Right kidney (tissue), 1 donor: ENCODE results near the gene DICER1.
A peak's percentile ranks its signal among the peaks of the same experiment; 100 is the strongest.

ENCODE experiments used
- DNase-seq: peaks from one replicate; pipeline ENCODE4 v3.0.0-alpha.2; 2016

DICER1 gene

DNA sequence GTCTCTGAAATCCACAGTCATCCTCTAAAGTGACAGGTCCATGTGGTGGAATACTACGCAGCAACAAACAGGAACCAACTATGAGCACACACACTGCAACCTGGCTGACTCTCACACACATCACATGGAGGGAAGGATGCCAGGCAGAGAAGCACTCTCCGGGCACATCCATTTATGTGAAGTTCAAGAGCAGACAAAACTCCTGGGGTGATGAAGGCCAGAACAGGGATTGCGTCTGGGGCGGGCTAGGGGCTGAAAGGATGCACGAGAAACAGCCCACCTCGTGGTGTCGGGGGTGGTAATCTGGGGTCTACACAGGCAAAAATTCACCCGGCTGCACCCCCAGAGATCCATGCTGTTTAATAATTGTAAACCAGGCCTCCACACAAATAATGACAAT is 100.2 kb downstream of the DICER1 start:
- DNase-seq, result no peak

DNA sequence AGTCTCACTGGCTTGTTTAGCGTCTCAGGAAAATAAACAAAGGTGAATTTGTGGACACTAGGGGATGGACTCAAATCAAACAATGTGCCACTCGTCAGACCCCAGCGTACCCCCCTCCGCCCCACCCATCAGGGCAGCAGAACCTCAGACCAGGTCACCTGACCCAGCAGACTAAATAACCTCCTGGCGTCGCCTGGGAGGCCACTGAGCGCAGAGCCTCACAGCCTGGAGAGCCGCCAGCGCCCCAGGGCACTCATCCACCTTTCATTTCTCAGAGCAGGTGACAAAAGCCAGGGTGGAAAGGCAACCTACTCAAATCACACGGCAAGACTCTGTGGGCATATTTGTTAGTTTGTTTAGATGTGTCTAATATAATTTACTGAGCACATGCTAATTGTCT is 100.9 kb downstream of the DICER1 start:
- no peak for DNase-seq

- no peak for DNase-seq
These were observed 102.0 kb downstream of the DICER1 start for GRCh38 chr14:95055318-95055717.

DNA sequence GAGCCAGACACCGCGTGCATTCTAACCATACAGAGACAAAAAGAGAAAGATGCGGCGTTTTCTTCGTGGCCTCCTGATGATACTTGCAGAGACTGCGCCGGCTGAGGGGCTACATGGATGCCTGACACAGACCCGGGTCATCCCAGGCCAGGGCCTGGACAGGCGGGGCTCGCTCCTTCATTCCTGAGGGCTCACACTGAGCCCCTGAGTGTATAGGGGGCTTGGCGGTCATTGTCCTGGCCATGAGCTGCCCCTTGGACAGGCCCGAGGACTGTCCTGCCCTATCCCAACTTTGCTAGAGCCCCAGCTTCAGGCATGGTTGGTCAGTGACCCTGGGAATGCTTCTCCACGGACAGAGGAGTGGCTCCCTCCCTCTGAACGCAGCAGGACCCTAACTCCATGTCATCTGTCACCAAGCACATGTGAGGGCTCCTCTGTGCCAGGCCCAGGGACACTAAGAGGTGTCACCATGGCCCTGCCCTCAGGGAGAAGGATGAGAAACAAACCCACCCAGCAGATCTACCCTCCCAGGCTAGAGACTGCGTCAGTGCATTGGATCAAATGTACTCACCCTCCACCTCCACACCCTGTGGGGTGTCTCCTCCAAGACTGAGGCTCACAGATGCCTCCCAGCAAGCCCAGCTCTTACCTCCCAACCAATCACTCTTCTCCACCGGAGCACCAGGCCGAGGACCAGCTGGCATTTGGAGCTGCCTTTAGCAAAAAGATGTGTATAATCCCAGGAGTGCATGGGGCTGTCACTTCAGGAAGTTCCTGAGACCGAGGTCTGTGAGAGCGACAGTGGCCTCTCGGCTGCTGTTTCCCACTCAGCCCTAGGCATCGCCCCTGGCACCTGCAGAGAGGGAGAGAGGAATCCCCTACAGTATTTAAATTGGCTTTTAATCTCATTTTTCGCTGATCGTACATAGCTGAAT is 102.7 kb downstream of the DICER1 start:
- DNase-seq, result no peak

DNA sequence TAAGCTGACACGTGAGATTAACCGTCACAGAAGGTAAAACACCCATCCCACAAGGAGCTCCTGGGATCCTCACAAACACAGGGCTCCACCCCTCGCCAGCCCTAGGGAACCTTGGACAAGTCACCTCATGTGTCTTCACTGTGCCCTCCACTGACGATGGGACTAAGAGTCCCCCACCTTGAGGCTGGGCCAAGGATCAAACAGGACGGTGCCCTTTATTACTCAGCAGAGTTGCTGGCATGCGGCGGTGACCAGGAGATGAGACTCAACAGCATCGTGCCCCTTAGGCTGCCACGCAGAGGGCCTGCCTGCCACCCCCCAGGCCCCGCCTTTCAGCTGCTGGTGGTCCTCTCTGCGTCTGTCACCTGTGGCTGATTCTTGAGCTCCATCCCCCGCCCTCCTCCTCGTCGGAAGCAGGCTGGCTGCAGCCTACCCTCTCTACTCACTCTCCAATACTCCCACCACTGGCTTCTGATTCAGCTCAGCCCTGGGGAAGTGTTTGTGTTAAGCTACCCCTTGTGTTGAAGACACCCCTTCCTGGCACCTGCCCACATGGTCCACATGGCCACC is 105.2 kb downstream of the DICER1 start:
- no peak for DNase-seq

DNA sequence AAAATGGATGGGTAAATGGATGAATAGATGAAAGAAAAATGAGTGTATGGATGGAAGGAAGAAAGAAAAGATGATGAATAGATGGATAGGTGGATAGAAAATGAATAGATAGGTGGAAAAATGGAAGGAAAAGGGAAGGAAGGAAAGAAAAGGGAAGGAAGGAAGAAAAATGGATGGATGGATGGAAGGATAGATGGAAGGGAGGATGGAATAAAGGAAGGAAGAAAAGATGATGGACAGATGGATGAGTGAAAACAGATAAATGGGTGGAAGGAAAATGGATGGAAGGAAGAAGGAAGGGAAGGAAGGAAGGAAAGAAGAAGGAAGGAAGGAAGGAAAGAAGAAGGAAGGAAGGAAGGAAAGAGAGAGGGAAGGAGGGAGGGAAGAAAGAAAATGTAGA is 107.4 kb downstream of the DICER1 start:
- DNase-seq, result no peak

GRCh38 chr14:95048771-95049312 is 108.5 kb downstream of the DICER1 start:
- DNase-seq, result no peak

GRCh38 chr14:95047754-95048153 is 109.6 kb downstream of the DICER1 start:
- DNase-seq, result no peak

GRCh38 chr14:95046711-95047681 is 110.3 kb downstream of the DICER1 start:
- DNase-seq, result peak; percentile 67

- no peak for DNase-seq
These were observed 111.4 kb downstream of the DICER1 start for GRCh38 chr14:95045836-95046430.

DNA sequence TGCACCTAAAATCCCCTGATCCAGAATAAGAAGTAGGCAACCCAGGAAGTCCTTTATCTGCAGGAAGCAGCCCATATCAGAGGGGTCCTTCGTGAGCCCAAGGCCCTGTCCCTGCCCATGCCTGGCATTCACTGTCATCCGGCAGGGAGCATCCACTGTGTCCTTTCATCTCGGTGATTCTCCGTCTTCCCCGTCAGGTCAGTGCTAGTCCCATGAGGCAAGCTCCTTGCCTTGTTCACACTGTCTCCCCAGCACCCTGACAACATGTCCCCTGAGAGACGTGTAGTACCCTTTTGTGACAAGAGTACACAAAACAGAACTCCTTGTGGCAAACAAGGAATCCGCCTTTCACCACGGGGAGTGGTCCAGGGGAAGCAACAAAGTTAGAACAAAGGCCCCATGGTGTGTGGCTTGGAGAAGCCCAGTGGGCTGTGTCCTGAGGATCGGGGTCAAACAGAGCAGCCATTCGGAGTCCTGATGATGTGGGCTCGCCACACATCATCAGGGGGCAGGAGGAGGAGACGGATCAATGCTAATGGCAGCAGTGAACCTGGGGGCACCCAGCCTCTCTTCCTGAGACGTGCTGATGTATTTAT is 112.1 kb downstream of the DICER1 start:
- DNase-seq, result no peak

DNA sequence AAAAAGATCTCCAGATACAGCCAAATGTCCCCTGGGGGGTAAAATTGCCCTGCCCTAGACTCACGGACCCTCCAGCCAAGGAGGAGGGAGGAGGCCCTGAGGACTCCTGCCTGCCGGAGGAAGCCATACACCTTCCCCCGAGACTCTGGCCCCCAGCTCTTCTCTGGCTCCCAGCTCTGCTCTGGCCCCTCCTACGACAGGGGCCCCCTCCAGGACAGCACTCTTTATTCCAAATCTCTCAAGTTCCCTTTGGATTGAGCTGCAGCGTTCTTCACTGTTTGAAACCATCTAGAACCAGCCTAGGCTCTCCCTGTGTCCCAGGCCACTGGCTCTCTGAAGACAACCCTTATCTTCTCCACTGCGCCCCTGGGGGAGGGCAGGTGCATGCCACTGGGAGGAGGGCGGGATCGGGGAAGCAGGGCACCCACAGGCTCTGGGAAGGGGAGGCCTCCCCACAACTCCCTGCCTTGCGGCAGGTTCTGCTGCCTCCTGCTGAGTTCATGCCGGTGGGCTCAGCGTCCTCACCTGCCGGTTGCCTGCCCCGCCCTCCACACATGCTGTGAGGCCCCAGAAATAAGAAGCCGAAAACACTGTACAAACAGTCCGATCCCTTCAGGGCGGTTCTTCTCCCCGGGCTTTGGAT is 112.7 kb downstream of the DICER1 start:
- DNase-seq, result no peak

DNA sequence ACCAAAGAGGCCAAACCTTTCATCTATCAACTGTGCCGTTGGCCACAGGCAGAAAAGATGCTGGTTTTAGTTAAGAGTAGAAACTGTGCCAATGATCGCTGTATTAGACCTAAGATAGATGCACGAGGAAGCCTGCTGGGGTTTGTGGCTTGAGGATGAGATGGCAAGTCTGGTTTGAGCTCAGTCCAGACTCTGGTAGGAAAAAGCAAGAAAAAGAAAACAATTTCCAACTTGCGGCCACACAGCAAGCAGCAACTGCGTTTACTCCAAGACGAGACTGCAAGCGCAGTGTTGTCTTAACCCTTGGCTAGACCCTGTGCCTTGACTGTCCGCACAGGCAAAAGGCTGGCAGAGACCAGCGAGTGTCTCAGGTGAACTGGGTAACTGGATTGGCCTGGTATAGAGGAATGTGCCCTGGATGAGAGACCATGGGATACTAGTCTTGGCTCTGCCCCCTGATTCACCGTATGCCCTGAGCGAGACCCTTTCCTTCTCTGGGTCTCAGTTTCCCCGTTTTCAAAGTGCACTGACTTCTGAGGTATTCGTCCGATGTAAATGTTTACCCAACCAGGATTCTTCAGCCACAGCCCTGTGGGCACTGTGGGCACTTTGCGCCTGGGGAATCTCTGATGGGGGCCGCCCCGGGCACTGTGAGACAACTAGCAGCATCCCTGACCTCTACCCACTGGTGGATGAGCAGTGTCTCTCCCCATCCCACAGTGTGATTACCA is 113.4 kb downstream of the DICER1 start:
- no peak for DNase-seq

GRCh38 chr14:95043314-95043713 is 114.0 kb downstream of the DICER1 start:
- no peak for DNase-seq

DNA sequence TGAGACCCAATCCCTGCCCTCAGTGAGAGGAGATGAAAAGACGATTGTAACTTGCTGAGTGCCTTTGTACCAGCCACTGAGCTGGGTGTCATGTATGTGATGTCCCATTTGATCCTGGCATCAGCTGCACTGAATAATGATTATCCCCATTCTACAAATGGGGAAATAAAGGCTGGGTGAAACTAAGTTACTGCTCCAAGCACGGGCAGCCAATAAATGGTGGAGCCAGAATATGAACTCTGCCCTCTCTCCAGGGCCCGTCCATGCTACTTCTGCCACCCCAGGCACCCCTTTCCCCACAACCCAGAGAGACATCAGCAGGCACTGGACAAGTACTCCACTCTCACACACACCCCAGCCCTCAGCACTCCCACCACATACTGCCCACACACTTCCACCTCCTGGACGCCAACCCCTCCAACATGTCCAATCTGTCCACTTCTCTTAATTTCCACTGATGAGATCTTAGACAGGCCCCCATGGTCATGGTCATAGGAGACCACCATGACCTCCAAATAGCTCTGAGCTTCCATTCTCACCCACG is 115.8 kb downstream of the DICER1 start:
- no peak for DNase-seq

DNA sequence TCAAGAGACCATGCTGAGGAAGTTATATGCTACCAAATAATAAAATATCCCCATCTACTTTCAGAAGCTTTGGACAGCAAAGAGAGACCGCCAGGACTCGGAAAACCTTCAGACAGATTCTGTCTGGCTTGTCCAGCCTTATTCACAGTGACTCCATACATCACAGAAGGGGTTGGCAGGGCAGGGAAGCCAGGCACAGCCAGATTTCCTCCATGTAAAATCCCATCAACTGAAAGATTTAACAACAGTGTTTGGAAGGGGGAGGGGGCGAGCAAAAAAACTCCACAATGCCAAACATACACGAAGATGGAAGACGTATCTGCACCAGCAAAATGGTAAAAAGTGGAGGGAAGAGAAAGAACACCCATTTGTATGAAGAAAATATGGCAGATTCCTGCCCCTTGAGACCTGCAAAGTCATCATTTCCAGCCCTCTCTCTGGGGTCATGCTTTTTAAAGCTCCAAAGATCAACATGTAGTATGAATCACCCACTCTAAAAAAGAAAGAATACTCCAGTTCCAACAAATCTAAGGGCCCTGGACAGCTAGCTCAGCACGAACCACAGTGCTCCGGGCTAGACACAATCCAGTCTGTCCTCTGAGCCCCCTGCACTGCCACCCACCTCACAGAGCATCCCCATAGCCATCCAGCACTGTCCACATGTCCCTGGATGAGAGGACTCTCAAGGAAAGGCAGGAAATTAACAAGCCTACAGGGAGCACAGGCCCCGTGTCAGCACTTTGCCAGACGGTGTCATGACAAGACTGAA is 116.4 kb downstream of the DICER1 start:
- DNase-seq, result no peak

DNA sequence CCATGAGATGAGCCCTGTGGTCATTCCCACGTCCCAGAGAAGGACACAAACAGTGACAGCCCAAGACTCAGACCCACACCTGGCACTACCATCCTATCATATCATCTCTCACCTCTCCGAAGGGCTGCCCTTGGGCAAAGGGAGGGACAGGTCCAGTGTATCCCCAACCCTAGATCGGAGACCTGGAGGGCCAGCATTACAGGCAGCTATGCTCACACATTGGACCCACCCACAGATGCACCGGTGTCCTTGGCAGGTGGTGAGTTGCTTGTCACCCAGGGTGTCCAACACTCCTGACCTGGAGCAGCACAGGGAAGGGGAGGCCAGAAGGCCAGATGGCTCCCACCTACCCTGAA is 117.4 kb downstream of the DICER1 start:
- no peak for DNase-seq

GRCh38 chr14:95039259-95039992 is 117.9 kb downstream of the DICER1 start:
- DNase-seq, result no peak
